H54 (cell line): ENCODE data around the gene MCM5.
"Not testable (repeated sequence)": the region's sequence is repeated elsewhere in the genome, so short reads cannot be mapped to it uniquely, and the experiment has no call there.

Experiments
- DNase-seq: peaks from one replicate; pipeline ENCODE4 v3.0.0; 2011; ENCODE audit warnings: low spot score, mixed read lengths; ENCODE audit not compliant: insufficient read length
- FAIRE-seq: peaks from 3 replicates; lab custom pipeline; 2011; peaks lifted over from hg19 to GRCh38; lab: Jason Lieb, UNC
- POLR2A ChIP-seq: IDR thresholded peaks from 2 replicates; pipeline ENCODE4 v1.6.1; 2011; ENCODE audit warnings: low read depth, mild to moderate bottlenecking, low read length

MCM5 gene

GRCh38 chr22:35399678-35400500, at the start of gene MCM5:
Gene MCM5, plus strand, starts transcription at chr22:35400140. Its CDS starts 299 bp downstream, at chr22:35400439.
- TF ChIP-seq POLR2A, result no peak
- DNase-seq (peak; percentile 92), FAIRE-seq (peak; percentile 36)

DNA sequence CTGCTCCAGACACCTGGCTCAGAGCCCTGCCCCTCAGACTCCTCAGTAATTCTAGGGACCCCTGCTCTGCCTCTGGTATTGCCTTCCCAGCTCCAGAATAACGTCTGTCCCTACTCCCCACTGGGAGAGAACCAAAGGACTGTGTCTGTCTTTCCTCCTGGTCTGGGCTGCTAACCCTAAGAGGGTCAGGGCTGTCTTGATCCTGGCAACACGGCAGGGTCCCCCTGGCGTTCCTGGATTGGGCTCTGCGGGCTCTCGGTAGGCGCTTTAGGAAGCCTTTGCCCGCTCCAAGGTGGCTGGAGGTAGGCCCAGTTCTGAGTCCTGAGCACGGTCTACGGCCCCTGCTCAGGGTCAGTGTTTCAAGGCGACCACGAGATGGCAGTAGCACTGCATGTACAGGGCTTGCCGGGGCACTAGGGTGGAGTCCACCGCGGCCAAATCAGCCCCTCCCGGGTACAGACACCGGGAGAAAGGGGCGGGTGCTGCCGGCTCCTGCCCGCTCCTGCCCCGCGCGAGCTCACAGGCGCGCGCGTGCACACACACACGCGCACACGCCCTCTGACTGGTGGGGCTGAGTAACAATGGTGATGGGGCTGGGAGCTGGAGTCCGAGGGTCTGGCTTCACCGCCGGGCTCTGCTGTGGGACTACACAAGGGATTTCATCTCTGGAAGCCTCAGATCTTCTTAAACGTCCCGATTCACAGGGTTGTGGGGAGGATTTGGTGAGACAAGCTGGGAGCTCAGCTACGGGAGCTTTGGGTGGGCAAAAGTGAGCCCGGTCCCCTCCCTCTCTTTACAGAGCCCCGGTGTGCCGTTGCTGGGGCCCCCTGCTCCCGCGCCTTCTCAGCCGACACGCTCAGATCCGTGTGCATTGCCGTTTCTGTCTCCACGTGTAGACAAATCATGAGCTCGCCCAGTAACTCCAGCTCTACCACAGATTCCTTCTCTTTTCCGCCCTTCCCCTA, 49.1 kb upstream of the MCM5 start:
- FAIRE-seq, result peak; percentile 79
- peak; percentile 87 for DNase-seq
- TF ChIP-seq POLR2A, result peak; percentile 62

- DNase-seq (no peak), FAIRE-seq (no peak)
- TF ChIP-seq POLR2A, result no peak
These were observed 47.5 kb upstream of the MCM5 start for GRCh38 chr22:35352214-35353111.

- no peak for TF ChIP-seq POLR2A
- FAIRE-seq (no peak), DNase-seq (no peak)
These were observed 46.6 kb upstream of the MCM5 start for GRCh38 chr22:35353318-35353717.

DNA sequence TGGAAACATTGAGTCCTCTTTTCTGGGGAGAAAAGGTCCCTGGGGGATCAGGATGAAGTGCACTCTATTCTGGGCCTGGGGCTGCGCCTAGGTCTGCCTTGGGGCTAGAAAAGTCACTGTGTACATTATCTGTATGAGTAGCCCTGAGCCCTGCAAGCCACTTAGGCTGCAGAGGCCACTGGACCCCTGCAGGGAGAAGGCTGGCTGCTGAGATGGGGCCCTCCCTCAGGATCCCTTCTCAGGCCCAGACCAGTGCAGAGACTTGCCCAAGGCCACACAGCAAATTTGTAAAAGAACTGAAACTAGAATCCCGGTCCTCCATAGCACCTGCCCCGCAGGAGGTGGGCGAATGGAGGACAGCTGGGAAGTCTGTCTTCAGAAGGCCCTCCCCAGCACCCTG, 45.9 kb upstream of the MCM5 start:
- no peak for TF ChIP-seq POLR2A
- no peak for DNase-seq
- FAIRE-seq, result no peak

- peak; percentile 48 for FAIRE-seq
- TF ChIP-seq POLR2A, result no peak
- DNase-seq, result peak; percentile 81
These were observed 41.9 kb upstream of the MCM5 start for GRCh38 chr22:35357883-35358621.

GRCh38 chr22:35359380-35360065, 40.4 kb upstream of the MCM5 start:
- DNase-seq, result no peak
- FAIRE-seq, result no peak
- TF ChIP-seq POLR2A, result no peak

GRCh38 chr22:35361001-35361558, 38.9 kb upstream of the MCM5 start:
- no peak for FAIRE-seq

GRCh38 chr22:35363566-35364086, 36.3 kb upstream of the MCM5 start:
- no peak for DNase-seq
- no peak for FAIRE-seq
- TF ChIP-seq POLR2A, result no peak

More at GRCh38 chr22:35361001-35361558, 38.9 kb upstream of the MCM5 start:
- no peak for DNase-seq
- TF ChIP-seq POLR2A, result no peak

- peak; percentile 6 for FAIRE-seq
- DNase-seq, result not testable (repeated sequence)
These were observed 35.7 kb upstream of the MCM5 start for GRCh38 chr22:35364230-35364629.

- no peak for TF ChIP-seq POLR2A
- no peak for FAIRE-seq
- no peak for DNase-seq
These were observed 32.5 kb upstream of the MCM5 start for GRCh38 chr22:35367331-35367886.
